ENCODE results near the gene CDH22. TPM values are rescaled to one million over a fixed set of nuclear protein-coding genes. Genes with fewer than 3 reads are reported as not detected.
A peak's percentile ranks its signal among the peaks of the same experiment; 100 is the strongest.

CDH22 gene
- total and polyA plus RNA-seq, 10 of the 15 experiments (the other 5 are each of a cell fraction or from before 2014, with no cell fraction given) = not detected

GRCh38 chr20:46349742-46350056, 41.4 kb upstream of the CDH22 start:
- WGBS (ENCODE audit: insufficient coverage, insufficient replicate concordance, low lambda C conversion rate, missing lambda C conversion rate) = 52% methylated on average over 4 of the region's 4 CpGs
- Histone ChIP-seq H3K4me3 (peak overlapping the region; percentile 48; the same call in 1 of the 2 replicates), H4K20me1 (ENCODE audit: control insufficient read depth, insufficient read depth) (no peaks in the 10 kb centered on the region), H3K79me2 (ENCODE audit: control insufficient read depth, insufficient read depth, low read length) (no peaks in the 10 kb centered on the region), H3K27me3 (replicated peaks in 1 of 2; ENCODE audit: control insufficient read depth in 2 of 2, insufficient read depth in 2 of 2, low read length in 1 of 2) (no peaks in the 10 kb centered on the region), H3K27ac (ENCODE audit: control insufficient read depth, insufficient read depth) (peak overlapping the region; percentile 91), H3K36me3 (ENCODE audit: control insufficient read depth in 2 of 2, insufficient read depth in 2 of 2, low read length in 1 of 2) (peaks cover 0 to 4% of the 10 kb centered on the region in 2 experiments; a peak in 2 of 4 replicates), H3K9ac (ENCODE audit: control insufficient read depth, insufficient read depth, low read length) (peak overlapping the region; percentile 39), H3K9me3 (replicated peaks; ENCODE audit: control insufficient read depth, insufficient read depth, low read length) (no peaks in the 10 kb centered on the region), H3K4me2 (ENCODE audit: control insufficient read depth, insufficient read depth) (peak overlapping the region; percentile 73), H3K4me1 (ENCODE audit: control insufficient read depth, insufficient read depth, low read length) (peaks cover 33% of the 10 kb centered on the region), H2AFZ (ENCODE audit: control insufficient read depth, low read depth, low read length) (no peak overlapping the region)
- ChIA-PET SMC1A (ENCODE audit: uncharacterized antibody, unreplicated experiment) (interaction anchor here (1.0 to 3.1 kb wide), 10 partner anchors 10 to 327 kb away, joined by 3 to 14 read pairs (median 5); no protein-coding TSS in a partner anchor), CTCF (interaction anchor here (0.7 to 4.1 kb wide), 31 partner anchors 9 to 363 kb away, joined by 3 to 56 read pairs (median 4); no protein-coding TSS in a partner anchor), POLR2A (interaction anchor here (0.7 to 3.6 kb wide), 5 partner anchors 10 to 64 kb away, joined by 3 to 24 read pairs (median 5); partner anchors contain the start of gene ELMO2), RAD21 (ENCODE audit: unreplicated experiment) (interaction anchor here (0.7 to 2.8 kb wide), 8 partner anchors 14 to 220 kb away, joined by 3 to 15 read pairs (median 7); partner anchors contain the start of gene ELMO2)
- BruUV-seq (replicated peaks) = no TSS peak
- intact Hi-C loops (cut with micrococcal nuclease; ENCODE audit: unreplicated experiment) = loop anchor here (1.0 to 2.0 kb wide), 3 partner anchors 10 to 335 kb away; no protein-coding TSS in a partner anchor
- FAIRE-seq (no peak), ATAC-seq (peak; percentile 8), DNase-seq (ENCODE audit: low read depth, low spot score) (no peak)
- in situ Hi-C loops (cut with MboI) = loop anchor here (25.0 kb wide), 1 partner anchor 537 kb away; the partner anchor contains the start of gene UBE2C
- peak; percentile 65; the same call in 1 of the 2 replicates for TF ChIP-seq PAX5 (IDR thresholded peaks at IDR 0.05; ENCODE audit: borderline replicate concordance, low read depth, low read length)
- TF ChIP-seq, protein P1, sequence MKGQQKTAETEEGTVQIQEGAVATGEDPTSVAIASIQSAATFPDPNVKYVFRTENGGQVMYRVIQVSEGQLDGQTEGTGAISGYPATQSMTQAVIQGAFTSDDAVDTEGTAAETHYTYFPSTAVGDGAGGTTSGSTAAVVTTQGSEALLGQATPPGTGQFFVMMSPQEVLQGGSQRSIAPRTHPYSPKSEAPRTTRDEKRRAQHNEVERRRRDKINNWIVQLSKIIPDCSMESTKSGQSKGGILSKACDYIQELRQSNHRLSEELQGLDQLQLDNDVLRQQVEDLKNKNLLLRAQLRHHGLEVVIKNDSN (IDR thresholded peaks at IDR 0.05; ENCODE audit: borderline replicate concordance, extremely low read length, insufficient read depth, low read depth, low read length) = no peak
- TF ChIP-seq, protein P2, sequence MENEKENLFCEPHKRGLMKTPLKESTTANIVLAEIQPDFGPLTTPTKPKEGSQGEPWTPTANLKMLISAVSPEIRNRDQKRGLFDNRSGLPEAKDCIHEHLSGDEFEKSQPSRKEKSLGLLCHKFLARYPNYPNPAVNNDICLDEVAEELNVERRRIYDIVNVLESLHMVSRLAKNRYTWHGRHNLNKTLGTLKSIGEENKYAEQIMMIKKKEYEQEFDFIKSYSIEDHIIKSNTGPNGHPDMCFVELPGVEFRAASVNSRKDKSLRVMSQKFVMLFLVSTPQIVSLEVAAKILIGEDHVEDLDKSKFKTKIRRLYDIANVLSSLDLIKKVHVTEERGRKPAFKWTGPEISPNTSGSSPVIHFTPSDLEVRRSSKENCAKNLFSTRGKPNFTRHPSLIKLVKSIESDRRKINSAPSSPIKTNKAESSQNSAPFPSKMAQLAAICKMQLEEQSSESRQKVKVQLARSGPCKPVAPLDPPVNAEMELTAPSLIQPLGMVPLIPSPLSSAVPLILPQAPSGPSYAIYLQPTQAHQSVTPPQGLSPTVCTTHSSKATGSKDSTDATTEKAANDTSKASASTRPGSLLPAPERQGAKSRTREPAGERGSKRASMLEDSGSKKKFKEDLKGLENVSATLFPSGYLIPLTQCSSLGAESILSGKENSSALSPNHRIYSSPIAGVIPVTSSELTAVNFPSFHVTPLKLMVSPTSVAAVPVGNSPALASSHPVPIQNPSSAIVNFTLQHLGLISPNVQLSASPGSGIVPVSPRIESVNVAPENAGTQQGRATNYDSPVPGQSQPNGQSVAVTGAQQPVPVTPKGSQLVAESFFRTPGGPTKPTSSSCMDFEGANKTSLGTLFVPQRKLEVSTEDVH (IDR thresholded peaks at IDR 0.05; ENCODE audit: low read depth, partially characterized antibody) = no peak

Measured in GM12878 (cell line).